Vagina (tissue), 2 donors: ENCODE measurements around the gene PPP2R5C. TPM values are rescaled to one million over a fixed set of nuclear protein-coding genes. Genes with fewer than 3 reads are reported as not detected.

ENCODE experiments used
- DNase-seq, 2 donors: peaks; one replicate each; pipeline ENCODE4 v3.0.0-alpha.2; 2017; ENCODE audit errors: extremely low spot score in 2 of 2
- H3K27ac ChIP-seq: fragments of 200-600 bp; sonication (generic); one replicate; pipeline ENCODE4 v1.5.1; 2019
- H3K27me3 ChIP-seq: fragments of 200-600 bp; sonication (generic); one replicate; pipeline ENCODE4 v1.5.1; 2019
- H3K36me3 ChIP-seq, 2 donors: fragments of 200-600 bp; sonication (generic); one replicate each; pipeline ENCODE4 v1.5.1; 2017 to 2019
- H3K4me1 ChIP-seq: fragments of 200-600 bp; sonication (generic); one replicate; pipeline ENCODE4 v1.5.1; 2019
- H3K4me3 ChIP-seq, 2 donors: fragments of 200-600 bp; sonication (generic); 1 replicate in 1 of 2; 2 replicates in 1 of 2; pipeline ENCODE4 v1.5.1; 2016 to 2019
- H3K9me3 ChIP-seq: fragments of 200-600 bp; sonication (generic); one replicate; pipeline ENCODE4 v1.5.1; 2019
- POLR2A ChIP-seq, 2 donors: fragments of 450-650 bp; IDR thresholded peaks; one replicate each; pipeline ENCODE4 v1.6.1; 2017; ENCODE audit warnings: antibody characterized with exemption in 2 of 2, mild to moderate bottlenecking in 2 of 2, moderate library complexity in 2 of 2
- POLR2AphosphoS5 ChIP-seq, 2 donors: sonication (generic); formaldehyde crosslinking; IDR thresholded peaks; one replicate each; pipeline ENCODE4 v1.9.0; 2017; ENCODE audit warnings: antibody characterized with exemption in 2 of 2, mild to moderate bottlenecking in 2 of 2, low read depth in 1 of 2; ENCODE audit not compliant: insufficient read depth in 1 of 2
- intact Hi-C: fragments of 100-400 bp; cut with DNase I; formaldehyde crosslinking; loops from one replicate; pipeline ENCODE4 v1.15.1; 2023
- total RNA-seq: library from RNA; depleted of rRNA; stranded (reverse); fragments of >200 nt; gene quantifications from one replicate; pipeline ENCODE4 v1.2.3, GENCODE V29; 2016
- TF ChIP-seq, protein P1 (sequence below), 3 experiments: fragments of 450-650 bp in 2 of 3; fragments of 200-600 bp in 1 of 3; sonication (generic) in 1 of 3; IDR thresholded peaks; one replicate each; pipeline ENCODE4 v1.5.1; 2017 to 2019; ENCODE audit warnings: antibody characterized with exemption in 3 of 3, mild to moderate bottlenecking in 2 of 3, moderate library complexity in 2 of 3

The PPP2R5C gene
- total RNA-seq, 1 donor from 2014 or later: 88.1 TPM

DNA sequence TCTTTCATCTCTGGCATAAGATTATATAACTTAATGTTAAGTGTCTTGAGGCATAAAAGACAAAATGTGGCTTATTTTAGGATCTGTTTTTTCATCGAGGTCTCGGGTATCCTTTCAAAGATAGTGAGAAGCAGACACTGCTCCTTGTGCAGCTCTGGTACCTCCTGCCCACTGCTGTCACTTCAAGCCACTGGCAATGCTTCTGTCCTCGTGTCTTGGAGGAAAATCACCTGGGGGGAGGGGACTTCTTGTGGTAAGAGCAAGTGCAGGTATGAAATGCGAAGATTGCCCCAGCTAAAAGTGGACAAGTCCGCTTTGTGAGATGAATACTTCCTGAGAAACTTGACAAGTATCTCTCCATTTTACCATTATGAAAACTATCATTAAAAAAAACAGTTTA is 165.1 kb downstream of the PPP2R5C start:
- Histone ChIP-seq H3K4me1 (peaks cover 9% of the 10 kb centered on the region), H3K9me3 (no peaks in the 10 kb centered on the region), H3K36me3 (peaks cover 0 to 13% of the 10 kb centered on the region in 2 donors), H3K4me3 (no peak overlapping the region), H3K27ac (peak overlapping the region; percentile 84), H3K27me3 (no peaks in the 10 kb centered on the region)
- intact Hi-C loops: no loop called here
- no peak for TF ChIP-seq POLR2AphosphoS5 (IDR thresholded peaks at IDR 0.05; ENCODE audit: insufficient read depth in 1 of 2, low read depth in 1 of 2)
- TF ChIP-seq, protein P1, sequence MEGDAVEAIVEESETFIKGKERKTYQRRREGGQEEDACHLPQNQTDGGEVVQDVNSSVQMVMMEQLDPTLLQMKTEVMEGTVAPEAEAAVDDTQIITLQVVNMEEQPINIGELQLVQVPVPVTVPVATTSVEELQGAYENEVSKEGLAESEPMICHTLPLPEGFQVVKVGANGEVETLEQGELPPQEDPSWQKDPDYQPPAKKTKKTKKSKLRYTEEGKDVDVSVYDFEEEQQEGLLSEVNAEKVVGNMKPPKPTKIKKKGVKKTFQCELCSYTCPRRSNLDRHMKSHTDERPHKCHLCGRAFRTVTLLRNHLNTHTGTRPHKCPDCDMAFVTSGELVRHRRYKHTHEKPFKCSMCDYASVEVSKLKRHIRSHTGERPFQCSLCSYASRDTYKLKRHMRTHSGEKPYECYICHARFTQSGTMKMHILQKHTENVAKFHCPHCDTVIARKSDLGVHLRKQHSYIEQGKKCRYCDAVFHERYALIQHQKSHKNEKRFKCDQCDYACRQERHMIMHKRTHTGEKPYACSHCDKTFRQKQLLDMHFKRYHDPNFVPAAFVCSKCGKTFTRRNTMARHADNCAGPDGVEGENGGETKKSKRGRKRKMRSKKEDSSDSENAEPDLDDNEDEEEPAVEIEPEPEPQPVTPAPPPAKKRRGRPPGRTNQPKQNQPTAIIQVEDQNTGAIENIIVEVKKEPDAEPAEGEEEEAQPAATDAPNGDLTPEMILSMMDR (IDR thresholded peaks at IDR 0.05): no peak
- TF ChIP-seq POLR2A (IDR thresholded peaks at IDR 0.05): no peak
- no peak for DNase-seq

DNA sequence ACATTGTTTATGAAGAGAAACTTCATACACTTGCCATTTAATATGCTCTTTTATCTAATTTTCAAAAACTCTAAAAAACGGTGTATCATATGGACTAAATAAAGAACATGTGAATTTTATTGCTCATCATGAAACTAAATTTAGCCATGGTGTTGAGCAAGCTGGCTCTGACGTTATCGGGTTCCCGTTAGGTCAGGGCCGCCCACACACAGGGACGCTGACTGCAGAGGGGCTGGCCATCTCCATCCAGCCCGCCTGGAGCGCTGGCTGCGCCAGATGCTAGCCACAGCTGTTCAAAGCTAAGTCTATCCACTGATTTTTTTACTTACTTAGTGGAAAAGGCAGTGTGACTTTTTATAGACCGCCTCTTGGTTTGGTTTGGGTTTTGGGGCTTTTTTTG is 166.3 kb downstream of the PPP2R5C start:
- no peak for DNase-seq
- intact Hi-C loops: no loop called here

DNA sequence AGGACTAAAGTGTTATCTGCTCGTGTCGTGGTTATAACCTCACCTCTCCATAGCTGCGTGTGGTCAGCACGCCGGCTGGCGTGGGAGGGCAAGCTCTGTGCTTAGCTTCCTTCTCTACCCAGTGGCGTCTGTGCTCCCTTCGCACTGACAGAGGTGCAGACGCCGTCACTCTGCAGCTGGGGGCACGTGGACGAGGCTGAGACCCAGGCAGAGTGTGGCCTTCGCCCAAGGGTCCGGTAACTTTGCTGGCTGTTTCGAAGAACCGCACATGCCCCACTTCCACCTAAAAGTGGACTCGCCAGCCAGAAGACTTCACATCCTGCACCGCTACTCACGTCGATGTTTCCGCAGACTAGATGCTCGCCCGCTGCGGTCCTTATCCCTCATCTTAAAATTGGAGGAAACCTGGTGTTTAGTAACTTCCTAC is 166.9 kb downstream of the PPP2R5C start:
- Histone ChIP-seq H3K4me1 (peaks cover 9% of the 10 kb centered on the region), H3K36me3 (peaks cover 0 to 13% of the 10 kb centered on the region in 2 donors), H3K27ac (peak overlapping the region; percentile 84), H3K9me3 (no peaks in the 10 kb centered on the region), H3K27me3 (no peaks in the 10 kb centered on the region), H3K4me3 (no peak overlapping the region)
- TF ChIP-seq POLR2AphosphoS5 (IDR thresholded peaks at IDR 0.05; ENCODE audit: insufficient read depth in 1 of 2, low read depth in 1 of 2): no peak
- no peak for TF ChIP-seq POLR2A (IDR thresholded peaks at IDR 0.05)
- TF ChIP-seq, protein P1 (IDR thresholded peaks at IDR 0.05): no peak
- no peak for DNase-seq
- intact Hi-C loops: no loop called here

More for the DNA sequence above, 166.3 kb downstream of the PPP2R5C start:
- peak overlapping the region; percentile 84 for H3K27ac ChIP-seq
- TF ChIP-seq, protein P1 (IDR thresholded peaks at IDR 0.05): no peak
- TF ChIP-seq POLR2A (IDR thresholded peaks at IDR 0.05) (no peak), POLR2AphosphoS5 (IDR thresholded peaks at IDR 0.05; ENCODE audit: insufficient read depth in 1 of 2, low read depth in 1 of 2) (peak; percentile 85 to 92)
- H3K4me3 ChIP-seq: no peak overlapping the region
- H3K4me1 ChIP-seq: peaks cover 9% of the 10 kb centered on the region
- H3K36me3 ChIP-seq: peaks cover 0 to 13% of the 10 kb centered on the region in 2 donors
- no peaks in the 10 kb centered on the region for H3K9me3 ChIP-seq
- no peaks in the 10 kb centered on the region for H3K27me3 ChIP-seq

DNA sequence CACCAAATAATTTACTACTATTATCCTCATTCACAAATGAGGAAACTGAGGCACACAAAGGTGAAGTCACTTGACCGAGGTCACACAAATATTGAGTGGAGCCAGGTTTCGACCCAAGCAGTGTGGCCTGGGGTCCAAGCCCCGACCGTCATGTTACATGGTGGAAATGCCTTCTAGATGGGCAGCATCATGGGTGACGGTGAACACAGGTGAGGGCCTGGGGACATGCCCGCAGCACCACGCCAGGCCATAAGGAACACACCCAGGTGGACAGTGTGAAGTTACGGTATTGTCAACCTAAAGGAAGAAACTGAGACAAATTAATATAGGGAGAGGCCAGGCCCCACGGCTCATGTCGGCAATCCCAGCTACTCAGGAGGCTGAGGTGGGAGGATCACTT is 167.6 kb downstream of the PPP2R5C start:
- no peak for DNase-seq
- TF ChIP-seq POLR2A (IDR thresholded peaks at IDR 0.05) (no peak), POLR2AphosphoS5 (IDR thresholded peaks at IDR 0.05; ENCODE audit: insufficient read depth in 1 of 2, low read depth in 1 of 2) (no peak)
- TF ChIP-seq, protein P1 (IDR thresholded peaks at IDR 0.05): no peak
- Histone ChIP-seq H3K9me3 (no peaks in the 10 kb centered on the region), H3K36me3 (peaks cover 0 to 13% of the 10 kb centered on the region in 2 donors), H3K27me3 (no peaks in the 10 kb centered on the region), H3K4me3 (no peak overlapping the region), H3K4me1 (peaks cover 9% of the 10 kb centered on the region), H3K27ac (peak overlapping the region; percentile 84)
- intact Hi-C loops: no loop called here

DNA sequence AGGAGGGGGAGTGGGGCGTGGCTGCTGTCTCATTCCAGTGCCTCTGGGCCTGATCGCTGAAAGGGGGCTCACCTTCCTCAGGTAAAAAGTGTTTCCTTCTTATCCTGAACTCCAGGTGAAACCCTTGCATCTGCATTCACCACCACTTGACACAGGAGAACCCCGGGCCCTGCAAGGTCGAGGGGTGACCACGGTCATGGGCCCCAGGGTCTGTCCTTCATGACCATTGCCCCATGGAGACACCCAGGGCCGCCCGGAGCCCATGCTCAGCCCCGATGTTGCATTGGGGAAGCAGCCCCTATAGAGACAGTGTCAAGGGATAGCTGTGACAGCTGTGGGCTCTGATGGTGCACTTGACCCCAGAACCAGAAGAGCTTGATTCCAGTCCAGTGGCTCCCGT is 168.4 kb downstream of the PPP2R5C start:
- DNase-seq: no peak
- no peak for TF ChIP-seq POLR2AphosphoS5 (IDR thresholded peaks at IDR 0.05; ENCODE audit: insufficient read depth in 1 of 2, low read depth in 1 of 2)
- no peak for TF ChIP-seq POLR2A (IDR thresholded peaks at IDR 0.05)
- TF ChIP-seq, protein P1 (IDR thresholded peaks at IDR 0.05): no peak
- Histone ChIP-seq H3K4me3 (no peak overlapping the region), H3K27me3 (no peaks in the 10 kb centered on the region), H3K36me3 (peaks cover 0 to 13% of the 10 kb centered on the region in 2 donors), H3K4me1 (peaks cover 9% of the 10 kb centered on the region), H3K9me3 (no peaks in the 10 kb centered on the region), H3K27ac (no peak overlapping the region)
- intact Hi-C loops: no loop called here
